ENCODE measurements around the gene SENP6. TPM values are rescaled to one million over a fixed set of nuclear protein-coding genes. Genes with fewer than 3 reads are reported as not detected.
"Not testable (repeated sequence)": the region's sequence is repeated elsewhere in the genome, so short reads cannot be mapped to it uniquely, and the experiment has no call there.

Gene SENP6
- total and polyA plus RNA-seq, 3 donors from 2014 or later = 42.7 to 152 (median 151) TPM

GRCh38 chr6:75689576-75689975 is 87.9 kb downstream of the SENP6 start:
- DNase-seq = no peak
- Histone ChIP-seq H3K4me1 (peaks cover 18% of the 10 kb centered on the region), H3K27me3 (no peaks in the 10 kb centered on the region), H3K9me3 (no peaks in the 10 kb centered on the region), H3K4me3 (no peak overlapping the region), H3K36me3 (ENCODE audit: low read depth, missing control alignments) (no peaks in the 10 kb centered on the region), H3K27ac (no peak overlapping the region)
- WGBS, 2 donors = 84 to 92% methylated on average over 7 of the region's 7 CpGs
- intact Hi-C loops (cut with DNase I; ENCODE audit: low total_unique reads) = no loop called here
- TF ChIP-seq CTCF (IDR thresholded peaks at IDR 0.05) (no peak), POLR2A (IDR thresholded peaks at IDR 0.05) (no peak)

- no peak overlapping the region for H3K27ac ChIP-seq
- DNase-seq = no peak
- 95 to 96% methylated on average over 6 of the region's 6 CpGs for WGBS, 2 donors
- H3K4me3 ChIP-seq = no peak overlapping the region
- no peaks in the 10 kb centered on the region for H3K36me3 ChIP-seq (ENCODE audit: low read depth, missing control alignments)
- TF ChIP-seq CTCF (IDR thresholded peaks at IDR 0.05) (no peak), POLR2A (IDR thresholded peaks at IDR 0.05) (no peak)
- H3K9me3 ChIP-seq = no peaks in the 10 kb centered on the region
- intact Hi-C loops (cut with DNase I; ENCODE audit: low total_unique reads) = no loop called here
- peaks cover 26% of the 10 kb centered on the region for H3K4me1 ChIP-seq
- H3K27me3 ChIP-seq = no peaks in the 10 kb centered on the region
Observed at GRCh38 chr6:75691012-75691411, 89.3 kb downstream of the SENP6 start.

GRCh38 chr6:75693534-75693933 is 91.9 kb downstream of the SENP6 start:
- H3K9me3 ChIP-seq = no peaks in the 10 kb centered on the region
- intact Hi-C loops (cut with DNase I; ENCODE audit: low total_unique reads) = no loop called here
- WGBS, 2 donors = 60 to 75% methylated on average over 1 of the region's 1 CpG
- no peaks in the 10 kb centered on the region for H3K36me3 ChIP-seq (ENCODE audit: low read depth, missing control alignments)
- TF ChIP-seq POLR2A (IDR thresholded peaks at IDR 0.05) (no peak), CTCF (IDR thresholded peaks at IDR 0.05) (peak; percentile 12 to 28 (median 22))
- H3K27me3 ChIP-seq = no peaks in the 10 kb centered on the region
- peak overlapping the region; percentile 10 to 68 for H3K27ac ChIP-seq
- no peak overlapping the region for H3K4me3 ChIP-seq
- H3K4me1 ChIP-seq = peaks cover 26% of the 10 kb centered on the region
- DNase-seq = no peak

- H3K4me1 ChIP-seq = peaks cover 26% of the 10 kb centered on the region
- H3K27me3 ChIP-seq = no peaks in the 10 kb centered on the region
- peak overlapping the region; percentile 68 to 75 for H3K27ac ChIP-seq
- DNase-seq = no peak
- no peak overlapping the region for H3K4me3 ChIP-seq
- intact Hi-C loops (cut with DNase I; ENCODE audit: low total_unique reads) = no loop called here
- H3K9me3 ChIP-seq = no peaks in the 10 kb centered on the region
- H3K36me3 ChIP-seq (ENCODE audit: low read depth, missing control alignments) = no peaks in the 10 kb centered on the region
- TF ChIP-seq POLR2A (IDR thresholded peaks at IDR 0.05) = no peak
- TF ChIP-seq CTCF (IDR thresholded peaks at IDR 0.05) = no peak
Observed at GRCh38 chr6:75694406-75694805, 92.7 kb downstream of the SENP6 start.

GRCh38 chr6:75708334-75708733 is 106.7 kb downstream of the SENP6 start:
- intact Hi-C loops (cut with DNase I; ENCODE audit: low total_unique reads); H3K4me3 ChIP-seq; H3K4me1 ChIP-seq; H3K27me3 ChIP-seq; DNase-seq; H3K36me3 ChIP-seq (ENCODE audit: low read depth, missing control alignments); H3K9me3 ChIP-seq; H3K27ac ChIP-seq: not testable (repeated sequence)
- WGBS, 2 donors = 91 to 96% methylated on average over 4 of the region's 4 CpGs
